ENCODE data around the gene ACOT7.

- TF ChIP-seq CTCF (IDR thresholded peaks at IDR 0.05; ENCODE audit: insufficient read depth, low read length) (no peak), GABPA (IDR thresholded peaks at IDR 0.05; ENCODE audit: low read depth) (no peak), POLR2AphosphoS5 (IDR thresholded peaks at IDR 0.05; ENCODE audit: low read depth) (no peak)
These were observed 119.5 kb downstream of the ACOT7 start for GRCh38 chr1:6274102-6274501.

Measured in HL-60 (cell line).